DOHH2 (cell line): Measurements from ENCODE around the gene CCDC15.

Source experiments
- EZH2phosphoT487 ChIP-seq: fragments of 200-600 bp; sonication (generic); IDR thresholded peaks from 2 replicates; pipeline ENCODE4 v1.6.1; 2017; ENCODE audit warnings: borderline replicate concordance, mild to moderate bottlenecking, antibody characterized with exemption, low read length, moderate library complexity, mixed read lengths
- TF ChIP-seq, protein P1 (sequence below): fragments of 200-600 bp; sonication (generic); IDR thresholded peaks from one replicate; pipeline ENCODE4 v1.5.1; 2014; ENCODE audit warnings: antibody characterized with exemption, mild to moderate bottlenecking, low read depth, low read length; ENCODE audit not compliant: poor library complexity, severe bottlenecking

DNA sequence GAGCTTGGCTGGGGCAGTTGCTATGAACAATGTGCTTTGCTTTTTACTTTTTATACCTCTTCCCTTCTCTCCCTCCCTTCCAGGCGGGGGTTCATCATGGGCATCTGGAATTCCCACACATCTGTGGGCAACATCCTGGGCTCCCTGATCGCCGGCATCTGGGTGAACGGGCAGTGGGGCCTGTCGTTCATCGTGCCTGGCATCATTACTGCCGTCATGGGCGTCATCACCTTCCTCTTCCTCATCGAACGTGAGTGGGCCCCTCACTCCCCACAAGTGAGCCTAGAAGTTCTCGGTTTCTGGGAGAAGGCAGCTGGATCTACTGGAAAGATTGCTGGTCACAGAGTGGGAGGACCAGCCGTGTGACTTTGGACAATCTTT lies 126.5 kb downstream of the CCDC15 start:
- TF ChIP-seq, protein P1, sequence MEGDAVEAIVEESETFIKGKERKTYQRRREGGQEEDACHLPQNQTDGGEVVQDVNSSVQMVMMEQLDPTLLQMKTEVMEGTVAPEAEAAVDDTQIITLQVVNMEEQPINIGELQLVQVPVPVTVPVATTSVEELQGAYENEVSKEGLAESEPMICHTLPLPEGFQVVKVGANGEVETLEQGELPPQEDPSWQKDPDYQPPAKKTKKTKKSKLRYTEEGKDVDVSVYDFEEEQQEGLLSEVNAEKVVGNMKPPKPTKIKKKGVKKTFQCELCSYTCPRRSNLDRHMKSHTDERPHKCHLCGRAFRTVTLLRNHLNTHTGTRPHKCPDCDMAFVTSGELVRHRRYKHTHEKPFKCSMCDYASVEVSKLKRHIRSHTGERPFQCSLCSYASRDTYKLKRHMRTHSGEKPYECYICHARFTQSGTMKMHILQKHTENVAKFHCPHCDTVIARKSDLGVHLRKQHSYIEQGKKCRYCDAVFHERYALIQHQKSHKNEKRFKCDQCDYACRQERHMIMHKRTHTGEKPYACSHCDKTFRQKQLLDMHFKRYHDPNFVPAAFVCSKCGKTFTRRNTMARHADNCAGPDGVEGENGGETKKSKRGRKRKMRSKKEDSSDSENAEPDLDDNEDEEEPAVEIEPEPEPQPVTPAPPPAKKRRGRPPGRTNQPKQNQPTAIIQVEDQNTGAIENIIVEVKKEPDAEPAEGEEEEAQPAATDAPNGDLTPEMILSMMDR, result no peak
- TF ChIP-seq EZH2phosphoT487, result no peak
